ENCODE results near the gene BRAP. TPM values are rescaled to one million over a fixed set of nuclear protein-coding genes. Genes with fewer than 3 reads are reported as not detected.

The BRAP gene
- total RNA-seq, 4 donors from 2014 or later: 10.8 to 17.3 (median 15.9) TPM

- Histone ChIP-seq H3K27ac (no peak overlapping the region), H3K4me1 (no peaks in the 10 kb centered on the region), H3K27me3 (no peaks in the 10 kb centered on the region), H3K9me3 (no peaks in the 10 kb centered on the region), H3K4me3 (no peak overlapping the region), H3K36me3 (peaks cover 0 to 31% (median 16%) of the 10 kb centered on the region in 4 donors)
- in situ Hi-C loops (cut with MboI; ENCODE audit: low pct_ligation_motif_present in 1 of 4, low pct_unique_long_range_greater_than_20kb in 1 of 4, low sequenced_read_pairs in 3 of 4): no loop called here
- WGBS, 2 donors (ENCODE audit: low coverage in 1 of 2): 86 to 88% methylated on average over 8 to 15 of the region's 15 CpGs
- DNase-seq: no peak
- TF ChIP-seq POLR2A (IDR thresholded peaks at IDR 0.05) (no peak), CTCF (IDR thresholded peaks at IDR 0.05) (no peak), POLR2AphosphoS5 (IDR thresholded peaks at IDR 0.05) (no peak), EP300 (IDR thresholded peaks at IDR 0.05; ENCODE audit: low read depth) (no peak)
- intact Hi-C loops (cut with DNase I; ENCODE audit: low total_unique reads): no loop called here
Observed at GRCh38 chr12:111692575-111693210, 6.9 kb upstream of the BRAP start.

GRCh38 chr12:111691262-111691661 lies 5.5 kb upstream of the BRAP start:
- no peaks in the 10 kb centered on the region for H3K27me3 ChIP-seq
- intact Hi-C loops (cut with DNase I; ENCODE audit: low total_unique reads) (no loop called here), in situ Hi-C loops (cut with MboI; ENCODE audit: low pct_ligation_motif_present in 1 of 4, low pct_unique_long_range_greater_than_20kb in 1 of 4, low sequenced_read_pairs in 3 of 4) (no loop called here)
- H3K9me3 ChIP-seq: no peaks in the 10 kb centered on the region
- WGBS, 2 donors (ENCODE audit: low coverage in 1 of 2): 92 to 93% methylated on average over 3 of the region's 3 CpGs
- no peak overlapping the region for H3K27ac ChIP-seq
- no peak for DNase-seq
- H3K4me1 ChIP-seq: peaks cover 5 to 8% (median 6%) of the 10 kb centered on the region in 4 donors
- peaks cover 0 to 29% (median 14%) of the 10 kb centered on the region in 4 donors for H3K36me3 ChIP-seq
- TF ChIP-seq POLR2A (IDR thresholded peaks at IDR 0.05) (no peak), EP300 (IDR thresholded peaks at IDR 0.05; ENCODE audit: low read depth) (no peak), POLR2AphosphoS5 (IDR thresholded peaks at IDR 0.05) (no peak), CTCF (IDR thresholded peaks at IDR 0.05) (no peak)
- H3K4me3 ChIP-seq: no peak overlapping the region

- no peak for DNase-seq
- Histone ChIP-seq H3K9me3 (no peaks in the 10 kb centered on the region), H3K27me3 (no peaks in the 10 kb centered on the region), H3K36me3 (peaks cover 0 to under 1% (median 0%) of the 10 kb centered on the region in 4 donors), H3K27ac (no peak overlapping the region), H3K4me1 (peaks cover 19 to 26% (median 20%) of the 10 kb centered on the region in 4 donors), H3K4me3 (no peak overlapping the region)
- intact Hi-C loops (cut with DNase I; ENCODE audit: low total_unique reads): no loop called here
- TF ChIP-seq POLR2A (IDR thresholded peaks at IDR 0.05): no peak
- WGBS, 2 donors (ENCODE audit: low coverage in 1 of 2): 83 to 87% methylated on average over 9 to 10 of the region's 10 CpGs
- in situ Hi-C loops (cut with MboI; ENCODE audit: low pct_ligation_motif_present in 1 of 4, low pct_unique_long_range_greater_than_20kb in 1 of 4, low sequenced_read_pairs in 3 of 4): no loop called here
Observed at GRCh38 chr12:111687952-111688351, 2.2 kb upstream of the BRAP start.

GRCh38 chr12:111687255-111687654 lies 1.5 kb upstream of the BRAP start:
- no peak for DNase-seq
- intact Hi-C loops (cut with DNase I; ENCODE audit: low total_unique reads): no loop called here
- H3K27me3 ChIP-seq: no peaks in the 10 kb centered on the region
- H3K4me1 ChIP-seq: peaks cover 19 to 26% (median 20%) of the 10 kb centered on the region in 4 donors
- peaks cover 0 to under 1% (median 0%) of the 10 kb centered on the region in 4 donors for H3K36me3 ChIP-seq
- in situ Hi-C loops (cut with MboI; ENCODE audit: low pct_ligation_motif_present in 1 of 4, low pct_unique_long_range_greater_than_20kb in 1 of 4, low sequenced_read_pairs in 3 of 4): no loop called here
- H3K27ac ChIP-seq: no peak overlapping the region
- WGBS, 2 donors (ENCODE audit: low coverage in 1 of 2): 42 to 56% methylated on average over 2 of the region's 2 CpGs
- no peaks in the 10 kb centered on the region for H3K9me3 ChIP-seq
- TF ChIP-seq POLR2A (IDR thresholded peaks at IDR 0.05): no peak
- TF ChIP-seq CTCF (IDR thresholded peaks at IDR 0.05): no peak
- TF ChIP-seq EP300 (IDR thresholded peaks at IDR 0.05; ENCODE audit: low read depth): no peak
- no peak for TF ChIP-seq POLR2AphosphoS5 (IDR thresholded peaks at IDR 0.05)
- no peak overlapping the region for H3K4me3 ChIP-seq

Measured in transverse colon (tissue), 4 donors.